ENCODE data around the gene EVA1A.

EVA1A gene

GRCh38 chr2:75503048-75503607 is 57.6 kb downstream of the EVA1A start:
- Histone ChIP-seq H3K27ac (no peak overlapping the region), H3K4me3 (no peak overlapping the region)
- TF ChIP-seq CTCF (IDR thresholded peaks at IDR 0.05) = no peak

GRCh38 chr2:75500633-75501032 is 60.1 kb downstream of the EVA1A start:
- no peak overlapping the region for H3K27ac ChIP-seq
- no peak for DNase-seq (ENCODE audit: low spot score)
- H3K4me3 ChIP-seq = no peak overlapping the region
- no peak for TF ChIP-seq CTCF (IDR thresholded peaks at IDR 0.05)

More at GRCh38 chr2:75503048-75503607, 57.6 kb downstream of the EVA1A start:
- DNase-seq (ENCODE audit: low spot score) = no peak

- TF ChIP-seq CTCF (IDR thresholded peaks at IDR 0.05) = no peak
- no peak for DNase-seq (ENCODE audit: low spot score)
- Histone ChIP-seq H3K27ac (no peak overlapping the region), H3K4me3 (no peak overlapping the region)
These were observed 61.2 kb downstream of the EVA1A start for GRCh38 chr2:75499534-75499933.

- no peak overlapping the region for H3K27ac ChIP-seq
- DNase-seq (ENCODE audit: low spot score) = no peak
- TF ChIP-seq CTCF (IDR thresholded peaks at IDR 0.05) = no peak
- no peak overlapping the region for H3K4me3 ChIP-seq
These were observed 61.8 kb downstream of the EVA1A start for GRCh38 chr2:75498907-75499306.

GRCh38 chr2:75497256-75497655 is 63.5 kb downstream of the EVA1A start:
- DNase-seq (ENCODE audit: low spot score) = no peak
- Histone ChIP-seq H3K4me3 (no peak overlapping the region), H3K27ac (no peak overlapping the region)
- TF ChIP-seq CTCF (IDR thresholded peaks at IDR 0.05) = no peak

- no peak overlapping the region for H3K4me3 ChIP-seq
- no peak for TF ChIP-seq CTCF (IDR thresholded peaks at IDR 0.05)
- no peak for DNase-seq (ENCODE audit: low spot score)
- no peak overlapping the region for H3K27ac ChIP-seq
These were observed 64.9 kb downstream of the EVA1A start for GRCh38 chr2:75495862-75496261.

GRCh38 chr2:75494137-75494769 is 66.5 kb downstream of the EVA1A start:
- H3K27ac ChIP-seq = no peak overlapping the region
- no peak for TF ChIP-seq CTCF (IDR thresholded peaks at IDR 0.05)
- DNase-seq (ENCODE audit: low spot score) = no peak

More at GRCh38 chr2:75494137-75494769, 66.5 kb downstream of the EVA1A start:
- H3K4me3 ChIP-seq = no peak overlapping the region

All from coronary artery (tissue), 2 donors.